ENCODE data around the gene CAPN10.

The CAPN10 gene

DNA sequence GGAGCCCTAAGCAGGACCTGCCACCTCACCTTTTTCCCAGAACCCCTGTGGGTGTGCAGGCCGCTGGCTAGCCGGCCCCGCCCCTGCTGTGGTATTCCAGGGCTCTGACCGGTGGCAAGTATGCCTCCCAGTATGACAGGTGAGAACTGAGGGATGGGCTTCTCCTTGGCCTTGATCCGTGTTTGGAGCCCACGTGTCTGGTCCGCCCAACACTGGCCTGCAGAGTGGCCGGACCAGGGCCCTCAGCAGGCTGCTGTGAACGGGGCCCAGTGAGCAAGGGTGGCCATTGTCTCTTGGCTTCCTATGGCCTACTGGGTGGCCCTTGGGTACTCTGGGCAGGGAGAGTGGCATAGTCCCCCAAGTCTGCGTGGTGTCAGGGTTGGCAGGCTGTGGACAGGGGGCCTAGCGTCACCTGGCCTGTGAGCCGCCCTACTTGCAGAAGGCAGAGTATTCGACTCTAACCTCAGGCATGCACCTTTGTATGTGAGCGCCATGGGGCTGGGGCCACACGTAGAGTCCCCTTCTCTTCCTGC lies 16.5 kb upstream of the CAPN10 start:
- H3K4me2 ChIP-seq: peak overlapping the region; percentile 92 to 100 (median 97)
- TF ChIP-seq Cebpa-rat (IDR thresholded peaks at IDR 0.05): no peak
- peaks cover 53 to 61% (median 56%) of the 10 kb centered on the region in 10 experiments for H3K4me1 ChIP-seq
- peaks cover 19 to 42% (median 36%) of the 10 kb centered on the region in 11 experiments for H3K36me3 ChIP-seq
- peak overlapping the region; percentile 85 to 100 (median 95); a peak in 20 of 22 replicates for H3K9ac ChIP-seq
- H3K27me3 ChIP-seq: no peaks in the 10 kb centered on the region
- H3K9me3 ChIP-seq (replicated peaks in 1 of 11): no peaks in the 10 kb centered on the region
- peak overlapping the region in 6 of 11 experiments; percentile 1 to 100 (median 94); a peak in 6 of 22 replicates for H3K27ac ChIP-seq
- peaks cover 47 to 73% (median 60%) of the 10 kb centered on the region in 11 experiments for H4K20me1 ChIP-seq
- H3K4me3 ChIP-seq: peak overlapping the region; percentile 78 to 98 (median 91)

DNA sequence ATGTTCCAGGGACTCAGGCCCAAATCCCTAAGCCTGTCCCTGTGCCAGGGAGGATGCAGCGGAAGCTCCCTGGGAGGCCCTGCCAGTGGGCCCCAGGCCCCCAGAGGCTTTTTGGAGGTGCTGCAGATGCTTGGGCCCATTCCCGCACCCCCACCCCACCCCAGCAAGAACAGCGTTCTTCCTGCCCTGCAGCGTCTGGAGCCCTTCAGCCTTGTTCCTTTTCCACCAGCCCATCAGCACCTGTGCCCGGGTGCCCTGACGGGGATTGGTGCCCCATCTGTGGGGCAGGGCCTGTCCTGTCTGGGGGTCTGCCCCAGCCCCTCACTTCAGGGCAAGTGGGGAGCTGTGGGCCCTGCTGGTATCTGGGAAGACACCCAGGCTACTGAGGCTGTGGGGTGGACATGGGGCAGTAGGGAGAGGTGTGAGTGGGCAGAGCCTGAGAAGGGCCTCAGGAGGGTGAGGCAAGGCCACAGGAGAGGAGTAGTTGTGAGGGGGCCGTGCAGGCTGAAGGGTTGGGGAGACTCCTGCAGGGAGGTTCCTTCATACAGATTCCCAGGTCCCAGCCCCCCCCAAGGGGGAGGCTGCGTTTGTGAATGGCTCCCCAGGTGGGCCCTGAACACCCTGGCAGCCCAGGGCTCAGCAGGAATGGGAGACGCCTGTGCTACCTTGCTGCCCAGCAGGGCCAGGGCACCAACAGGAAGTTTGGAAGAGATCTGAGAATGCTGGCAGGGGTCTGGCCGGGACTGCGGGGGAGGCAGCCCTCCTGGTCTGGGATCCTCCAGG lies 15.8 kb upstream of the CAPN10 start:
- Histone ChIP-seq H3K9me3 (replicated peaks in 1 of 11) (no peaks in the 10 kb centered on the region), H3K27me3 (no peaks in the 10 kb centered on the region), H3K4me1 (peaks cover 46 to 55% (median 50%) of the 10 kb centered on the region in 10 experiments), H4K20me1 (peaks cover 47 to 80% (median 66%) of the 10 kb centered on the region in 11 experiments), H3K27ac (peak overlapping the region in 6 of 11 experiments; percentile 1 to 100 (median 33); a peak in 4 of 22 replicates), H3K4me3 (peak overlapping the region in 8 of 10 experiments; percentile 78 to 98 (median 93); a peak in 10 of 20 replicates), H3K9ac (peak overlapping the region; percentile 25 to 100 (median 95); a peak in 18 of 22 replicates), H3K4me2 (peak overlapping the region; percentile 92 to 100 (median 97)), H3K36me3 (peaks cover 26 to 49% (median 43%) of the 10 kb centered on the region in 11 experiments)
- no peak for TF ChIP-seq Cebpa-rat (IDR thresholded peaks at IDR 0.05)

DNA sequence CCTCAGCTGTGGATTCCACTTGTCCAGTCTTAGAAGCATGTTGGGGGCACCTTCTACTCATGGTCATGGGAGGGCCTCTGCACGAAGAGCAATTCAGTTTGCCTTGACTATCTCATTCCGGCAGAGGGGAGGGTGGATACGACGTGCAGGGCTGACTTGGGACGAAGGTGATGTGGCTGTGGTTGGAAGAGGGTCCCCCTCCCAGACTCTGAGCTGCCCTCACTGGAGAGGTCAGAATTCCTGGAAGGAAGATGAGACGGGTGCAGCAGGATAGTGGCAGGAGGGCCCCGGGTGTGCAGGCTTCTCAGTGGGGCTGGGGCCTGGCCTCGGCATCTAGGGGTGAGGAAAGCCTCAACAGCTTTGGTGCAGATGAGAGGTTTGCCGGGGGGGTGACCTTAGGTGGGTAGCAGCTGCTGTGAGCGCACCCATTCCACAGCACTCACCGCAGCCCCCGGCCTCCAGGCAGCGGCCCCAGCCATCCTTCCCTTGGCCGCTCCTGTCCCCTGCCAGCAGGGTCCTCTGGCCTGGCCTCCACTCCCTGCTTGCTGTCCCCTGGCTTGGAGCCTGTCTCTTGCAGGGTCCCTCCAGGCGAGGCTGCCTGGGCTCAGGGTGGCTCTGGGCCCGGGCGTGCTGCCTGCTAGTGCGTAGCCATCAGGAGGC lies 15.1 kb upstream of the CAPN10 start:
- H3K27me3 ChIP-seq: no peaks in the 10 kb centered on the region
- H3K4me3 ChIP-seq: no peak overlapping the region; a peak in 1 of 20 replicates
- peaks cover 41 to 49% (median 44%) of the 10 kb centered on the region in 10 experiments for H3K4me1 ChIP-seq
- H3K36me3 ChIP-seq: peaks cover 33 to 56% (median 50%) of the 10 kb centered on the region in 11 experiments
- H3K27ac ChIP-seq: peak overlapping the region in 2 of 11 experiments; percentile 25 to 99; a peak in 1 of 22 replicates
- peak overlapping the region; percentile 92 to 100 (median 97); a peak in 20 of 22 replicates for H3K4me2 ChIP-seq
- no peaks in the 10 kb centered on the region for H3K9me3 ChIP-seq (replicated peaks in 1 of 11)
- TF ChIP-seq Cebpa-rat (IDR thresholded peaks at IDR 0.05): no peak
- H4K20me1 ChIP-seq: peaks cover 51 to 87% (median 73%) of the 10 kb centered on the region in 11 experiments
- H3K9ac ChIP-seq: peak overlapping the region in 10 of 11 experiments; percentile 25 to 100 (median 95); a peak in 16 of 22 replicates

DNA sequence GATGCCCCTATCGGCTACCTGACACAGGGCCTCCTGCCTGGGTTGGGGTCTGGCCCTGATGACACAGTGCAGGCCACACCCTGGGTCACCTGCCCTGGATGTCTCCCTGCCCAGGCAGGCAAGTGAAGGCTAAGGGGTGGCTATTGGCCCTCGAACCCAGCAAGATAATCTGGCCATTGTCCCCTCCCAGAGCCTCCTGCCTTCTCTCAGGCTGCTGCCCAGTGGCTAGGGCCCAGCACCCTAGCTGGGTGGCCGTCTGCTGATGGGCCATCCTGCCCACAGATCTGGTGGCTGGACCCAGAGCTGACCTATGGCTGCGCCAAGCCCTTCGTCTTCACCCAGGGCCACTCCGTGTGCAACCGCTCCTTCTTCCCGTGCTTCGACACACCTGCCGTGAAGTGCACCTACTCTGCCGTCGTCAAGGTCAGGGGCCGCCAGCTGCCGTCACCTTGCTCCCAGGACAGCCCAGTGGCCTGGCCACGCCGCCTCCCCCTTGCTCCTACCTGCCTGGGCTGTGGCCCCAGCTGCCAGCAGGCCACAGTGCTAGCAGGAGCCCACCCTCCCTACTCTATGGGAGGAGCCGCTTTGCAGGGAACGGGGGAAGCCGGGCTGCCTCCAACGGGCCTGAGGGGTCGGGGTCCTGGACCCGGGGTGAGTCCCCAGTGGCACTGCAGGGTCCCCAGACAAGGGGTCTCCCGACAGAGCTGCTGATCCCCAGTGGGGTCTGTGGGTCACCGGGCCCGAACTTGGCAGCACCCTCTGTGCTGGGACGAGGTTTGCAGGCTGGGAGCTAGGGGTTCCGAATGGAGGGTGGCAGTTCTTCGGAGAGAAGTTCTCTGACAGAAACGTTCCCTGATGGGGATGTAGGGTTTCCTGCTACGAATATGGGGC lies 14.1 kb upstream of the CAPN10 start:
- Histone ChIP-seq H3K4me3 (no peak overlapping the region), H3K27me3 (no peaks in the 10 kb centered on the region), H3K4me1 (peaks cover 31 to 40% (median 35%) of the 10 kb centered on the region in 10 experiments), H3K4me2 (peak overlapping the region in 2 of 11 experiments; percentile 93 to 100; a peak in 2 of 22 replicates), H3K9me3 (replicated peaks in 1 of 11) (no peaks in the 10 kb centered on the region), H3K36me3 (peaks cover 42 to 66% (median 59%) of the 10 kb centered on the region in 11 experiments), H4K20me1 (peaks cover 52 to 90% (median 83%) of the 10 kb centered on the region in 11 experiments), H3K27ac (peak overlapping the region in 1 of 11 experiments; percentile 99; a peak in 2 of 22 replicates), H3K9ac (peak overlapping the region in 3 of 11 experiments; percentile 32 to 100 (median 96); a peak in 2 of 22 replicates)
- no peak for TF ChIP-seq Cebpa-rat (IDR thresholded peaks at IDR 0.05)

DNA sequence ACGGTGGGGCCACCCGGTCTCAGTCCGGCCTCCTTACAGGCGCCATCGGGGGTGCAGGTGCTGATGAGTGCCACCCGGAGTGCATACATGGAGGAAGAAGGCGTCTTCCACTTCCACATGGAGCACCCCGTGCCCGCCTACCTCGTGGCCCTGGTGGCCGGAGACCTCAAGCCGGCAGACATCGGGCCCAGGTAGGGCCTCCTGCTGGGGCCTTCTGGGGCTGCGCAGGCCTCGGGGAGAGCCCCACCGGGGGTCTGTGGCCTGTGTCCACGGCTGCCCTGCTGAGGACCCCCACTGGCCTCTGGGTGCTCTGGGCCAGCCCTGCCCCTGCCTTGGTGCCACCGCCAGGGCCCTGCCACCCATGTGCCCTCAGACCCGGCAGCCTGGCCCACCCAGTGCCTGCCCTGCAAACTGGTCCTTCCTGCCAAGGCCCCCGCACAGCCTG lies 13.4 kb upstream of the CAPN10 start:
- peak overlapping the region in 1 of 11 experiments; percentile 18; a peak in 1 of 22 replicates for H3K9ac ChIP-seq
- H4K20me1 ChIP-seq: peaks cover 59 to 94% (median 90%) of the 10 kb centered on the region in 11 experiments
- no peaks in the 10 kb centered on the region for H3K27me3 ChIP-seq

DNA sequence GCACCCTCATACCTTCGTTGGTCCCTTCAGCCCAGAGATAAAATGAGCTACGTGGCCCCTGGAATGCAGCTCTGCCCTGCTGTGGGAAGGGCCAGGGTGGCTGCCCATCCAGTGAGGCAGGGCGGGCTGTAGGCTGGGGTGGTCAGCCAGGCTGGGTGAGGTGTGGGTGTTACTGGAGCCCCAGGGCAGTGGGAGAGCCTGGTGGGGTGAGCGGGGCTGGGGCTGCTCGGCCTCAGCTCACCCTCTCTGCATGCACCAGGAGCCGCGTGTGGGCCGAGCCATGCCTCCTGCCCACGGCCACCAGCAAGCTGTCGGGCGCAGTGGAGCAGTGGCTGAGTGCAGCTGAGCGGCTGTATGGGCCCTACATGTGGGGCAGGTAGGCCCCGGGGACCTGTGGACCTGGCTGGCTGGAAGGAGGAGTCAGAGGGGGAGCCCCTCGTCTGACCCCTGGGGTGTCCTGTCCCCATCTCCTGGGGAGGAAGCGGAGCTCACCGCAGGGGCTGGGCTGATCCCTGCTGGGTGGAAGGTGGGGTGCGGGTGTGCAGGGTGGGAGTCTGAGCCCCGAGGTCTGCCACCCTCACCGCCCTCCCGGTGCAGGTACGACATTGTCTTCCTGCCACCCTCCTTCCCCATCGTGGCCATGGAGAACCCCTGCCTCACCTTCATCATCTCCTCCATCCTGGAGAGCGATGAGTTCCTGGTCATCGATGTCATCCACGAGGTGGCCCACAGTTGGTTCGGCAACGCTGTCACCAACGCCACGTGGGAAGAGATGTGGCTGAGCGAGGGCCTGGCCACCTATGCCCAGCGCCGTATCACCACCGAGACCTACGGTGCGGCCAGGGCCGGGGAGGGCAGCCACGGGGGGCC lies 12.8 kb upstream of the CAPN10 start:
- no peak overlapping the region for H3K27ac ChIP-seq
- peaks cover 59 to 100% (median 96%) of the 10 kb centered on the region in 11 experiments for H4K20me1 ChIP-seq
- no peak overlapping the region for H3K4me2 ChIP-seq
- no peak overlapping the region for H3K4me3 ChIP-seq
- H3K9ac ChIP-seq: peak overlapping the region in 1 of 11 experiments; percentile 18; a peak in 1 of 22 replicates
- no peaks in the 10 kb centered on the region for H3K9me3 ChIP-seq (replicated peaks in 1 of 11)
- TF ChIP-seq Cebpa-rat (IDR thresholded peaks at IDR 0.05): no peak
- no peaks in the 10 kb centered on the region for H3K27me3 ChIP-seq
- H3K36me3 ChIP-seq: peaks cover 56 to 79% (median 73%) of the 10 kb centered on the region in 11 experiments
- H3K4me1 ChIP-seq: peaks cover 28 to 47% (median 35%) of the 10 kb centered on the region in 10 experiments

More for the DNA sequence above, 13.4 kb upstream of the CAPN10 start:
- peaks cover 49 to 73% (median 67%) of the 10 kb centered on the region in 11 experiments for H3K36me3 ChIP-seq
- TF ChIP-seq Cebpa-rat (IDR thresholded peaks at IDR 0.05): no peak
- no peak overlapping the region for H3K27ac ChIP-seq
- no peaks in the 10 kb centered on the region for H3K9me3 ChIP-seq (replicated peaks in 1 of 11)
- H3K4me2 ChIP-seq: no peak overlapping the region
- no peak overlapping the region for H3K4me3 ChIP-seq
- H3K4me1 ChIP-seq: peaks cover 25 to 40% (median 29%) of the 10 kb centered on the region in 10 experiments

DNA sequence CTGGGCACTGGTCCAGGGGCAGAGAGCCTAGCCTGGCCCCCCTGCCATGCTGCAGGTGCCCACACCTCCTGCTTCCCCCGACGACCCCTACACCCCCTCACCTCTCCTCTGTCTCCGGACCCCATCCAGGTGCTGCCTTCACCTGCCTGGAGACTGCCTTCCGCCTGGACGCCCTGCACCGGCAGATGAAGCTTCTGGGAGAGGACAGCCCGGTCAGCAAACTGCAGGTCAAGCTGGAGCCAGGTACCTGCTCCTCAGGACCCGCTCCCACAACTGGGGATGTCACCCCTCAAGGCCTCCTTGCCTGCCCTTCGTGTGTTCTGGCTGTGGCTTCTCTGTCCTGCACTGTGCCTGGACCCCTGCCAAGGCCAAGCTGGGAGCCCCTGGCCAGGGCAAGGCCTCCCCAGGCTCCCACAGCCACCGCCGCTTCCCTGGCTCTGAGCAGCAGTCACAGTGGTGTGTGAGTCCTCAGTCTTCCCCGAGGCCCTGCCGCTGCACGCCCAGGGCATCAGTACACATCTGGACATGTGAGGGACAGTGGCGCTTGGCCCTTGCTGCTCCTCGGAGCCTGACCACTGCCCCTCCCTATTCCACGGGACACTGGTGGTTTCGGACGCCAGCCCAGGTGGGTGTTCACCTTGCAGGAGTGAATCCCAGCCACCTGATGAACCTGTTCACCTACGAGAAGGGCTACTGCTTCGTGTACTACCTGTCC lies 12.0 kb upstream of the CAPN10 start:
- 0 out of 22 replicates have a peak overlapping the region, but pooled peaks of 1 of the 11 experiments have one; percentile 23 for H3K9ac ChIP-seq
- peaks cover 51 to 100% (median 99%) of the 10 kb centered on the region in 11 experiments for H4K20me1 ChIP-seq
- H3K4me2 ChIP-seq: no peak overlapping the region
- H3K4me1 ChIP-seq: peaks cover 26 to 51% (median 39%) of the 10 kb centered on the region in 10 experiments
- peaks cover 62 to 87% (median 79%) of the 10 kb centered on the region in 11 experiments for H3K36me3 ChIP-seq
- H3K27ac ChIP-seq: no peak overlapping the region
- H3K27me3 ChIP-seq: no peaks in the 10 kb centered on the region
- no peak for TF ChIP-seq Cebpa-rat (IDR thresholded peaks at IDR 0.05)
- H3K9me3 ChIP-seq (replicated peaks in 1 of 11): no peaks in the 10 kb centered on the region
- H3K4me3 ChIP-seq: no peak overlapping the region
